22Rv1 (cell line): Measurements from ENCODE around the gene MTOR.

Experiments used
- H3K27ac ChIP-seq: fragments of 450-650 bp; 2 replicates; pipeline ENCODE4 v1.5.1; 2017
- CTCF ChIP-seq: fragments of 450-650 bp; IDR thresholded peaks from 2 replicates; pipeline ENCODE4 v1.5.1; 2017; ENCODE audit warnings: mild to moderate bottlenecking
- ZFX ChIP-seq: fragments of 450-650 bp; IDR thresholded peaks from 2 replicates; pipeline ENCODE4 v1.6.1; 2017; ENCODE audit warnings: antibody characterized with exemption, borderline replicate concordance

Gene MTOR

GRCh38 chr1:11198257-11198656, 64.1 kb downstream of the MTOR start:
- no peak overlapping the region for H3K27ac ChIP-seq
- TF ChIP-seq ZFX (no peak), CTCF (no peak)

GRCh38 chr1:11197359-11197758, 65.0 kb downstream of the MTOR start:
- TF ChIP-seq ZFX (no peak), CTCF (no peak)
- H3K27ac ChIP-seq, result no peak overlapping the region

GRCh38 chr1:11196945-11197344, 65.4 kb downstream of the MTOR start:
- no peak for TF ChIP-seq CTCF
- TF ChIP-seq ZFX, result no peak

GRCh38 chr1:11194407-11195176, 67.8 kb downstream of the MTOR start:
- no peak overlapping the region for H3K27ac ChIP-seq
- TF ChIP-seq CTCF, result no peak
- no peak for TF ChIP-seq ZFX

More at GRCh38 chr1:11196945-11197344, 65.4 kb downstream of the MTOR start:
- no peak overlapping the region for H3K27ac ChIP-seq

GRCh38 chr1:11193376-11193775, 69.0 kb downstream of the MTOR start:
- TF ChIP-seq CTCF, result no peak
- TF ChIP-seq ZFX, result no peak

GRCh38 chr1:11188858-11189451, 73.4 kb downstream of the MTOR start, which contains the start of gene ANGPTL7:
TSS of gene ANGPTL7 (plus strand) at chr1:11189355. CDS start at chr1:11189580, 225 bp downstream.
- no peak within 1 kb of the TSS for H3K27ac ChIP-seq
- TF ChIP-seq CTCF, result no peak
- TF ChIP-seq ZFX, result no peak

More at GRCh38 chr1:11193376-11193775, 69.0 kb downstream of the MTOR start:
- no peak overlapping the region for H3K27ac ChIP-seq

- TF ChIP-seq CTCF, result no peak
- TF ChIP-seq ZFX, result no peak
- H3K27ac ChIP-seq, result no peak overlapping the region
Observed at GRCh38 chr1:11188381-11188780, 74.0 kb downstream of the MTOR start.
